ENCODE data around the gene ARHGEF4. TPM values are rescaled to one million over a fixed set of nuclear protein-coding genes. Genes with fewer than 3 reads are reported as not detected.

ARHGEF4 gene
- total and polyA plus RNA-seq, 10 of the 15 experiments (the other 5 are each of a cell fraction or from before 2014, with no cell fraction given), result 0.02 to 0.24 (median 0.16) TPM; not detected in 6

- Histone ChIP-seq H4K20me1 (ENCODE audit: control insufficient read depth, insufficient read depth) (peaks cover 15% of the 10 kb centered on the region), H3K4me1 (ENCODE audit: control insufficient read depth, insufficient read depth, low read length) (no peaks in the 10 kb centered on the region), H3K9ac (ENCODE audit: control insufficient read depth, insufficient read depth, low read length) (no peak overlapping the region), H3K4me2 (ENCODE audit: control insufficient read depth, insufficient read depth) (no peak overlapping the region), H3K9me3 (replicated peaks; ENCODE audit: control insufficient read depth, insufficient read depth, low read length) (no peaks in the 10 kb centered on the region), H3K27me3 (replicated peaks in 1 of 2; ENCODE audit: control insufficient read depth in 2 of 2, insufficient read depth in 2 of 2, low read length in 1 of 2) (no peaks in the 10 kb centered on the region), H3K4me3 (no peak overlapping the region), H3K36me3 (ENCODE audit: control insufficient read depth in 2 of 2, insufficient read depth in 2 of 2, low read length in 1 of 2) (peaks cover 16 to 61% of the 10 kb centered on the region in 2 experiments), H3K79me2 (ENCODE audit: control insufficient read depth, insufficient read depth, low read length) (peaks cover 14% of the 10 kb centered on the region), H2AFZ (ENCODE audit: control insufficient read depth, low read depth, low read length) (no peak overlapping the region), H3K27ac (ENCODE audit: control insufficient read depth, insufficient read depth) (no peak overlapping the region)
- TF ChIP-seq DPF2 (IDR thresholded peaks at IDR 0.05) (no peak), NFYA (IDR thresholded peaks at IDR 0.05; ENCODE audit: borderline replicate concordance, low read depth, low read length) (no peak), PAX5 (IDR thresholded peaks at IDR 0.05; ENCODE audit: borderline replicate concordance, low read depth, low read length) (no peak), MTA2 (IDR thresholded peaks at IDR 0.05; ENCODE audit: low read depth) (no peak), CEBPZ (IDR thresholded peaks at IDR 0.05; ENCODE audit: low read depth, low read length) (no peak)
- TF ChIP-seq, protein P1, sequence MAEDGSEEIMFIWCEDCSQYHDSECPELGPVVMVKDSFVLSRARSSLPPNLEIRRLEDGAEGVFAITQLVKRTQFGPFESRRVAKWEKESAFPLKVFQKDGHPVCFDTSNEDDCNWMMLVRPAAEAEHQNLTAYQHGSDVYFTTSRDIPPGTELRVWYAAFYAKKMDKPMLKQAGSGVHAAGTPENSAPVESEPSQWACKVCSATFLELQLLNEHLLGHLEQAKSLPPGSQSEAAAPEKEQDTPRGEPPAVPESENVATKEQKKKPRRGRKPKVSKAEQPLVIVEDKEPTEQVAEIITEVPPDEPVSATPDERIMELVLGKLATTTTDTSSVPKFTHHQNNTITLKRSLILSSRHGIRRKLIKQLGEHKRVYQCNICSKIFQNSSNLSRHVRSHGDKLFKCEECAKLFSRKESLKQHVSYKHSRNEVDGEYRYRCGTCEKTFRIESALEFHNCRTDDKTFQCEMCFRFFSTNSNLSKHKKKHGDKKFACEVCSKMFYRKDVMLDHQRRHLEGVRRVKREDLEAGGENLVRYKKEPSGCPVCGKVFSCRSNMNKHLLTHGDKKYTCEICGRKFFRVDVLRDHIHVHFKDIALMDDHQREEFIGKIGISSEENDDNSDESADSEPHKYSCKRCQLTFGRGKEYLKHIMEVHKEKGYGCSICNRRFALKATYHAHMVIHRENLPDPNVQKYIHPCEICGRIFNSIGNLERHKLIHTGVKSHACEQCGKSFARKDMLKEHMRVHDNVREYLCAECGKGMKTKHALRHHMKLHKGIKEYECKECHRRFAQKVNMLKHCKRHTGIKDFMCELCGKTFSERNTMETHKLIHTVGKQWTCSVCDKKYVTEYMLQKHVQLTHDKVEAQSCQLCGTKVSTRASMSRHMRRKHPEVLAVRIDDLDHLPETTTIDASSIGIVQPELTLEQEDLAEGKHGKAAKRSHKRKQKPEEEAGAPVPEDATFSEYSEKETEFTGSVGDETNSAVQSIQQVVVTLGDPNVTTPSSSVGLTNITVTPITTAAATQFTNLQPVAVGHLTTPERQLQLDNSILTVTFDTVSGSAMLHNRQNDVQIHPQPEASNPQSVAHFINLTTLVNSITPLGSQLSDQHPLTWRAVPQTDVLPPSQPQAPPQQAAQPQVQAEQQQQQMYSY (CRISPR knock-in tag; IDR thresholded peaks at IDR 0.05), result no peak
- DNase-seq (ENCODE audit: low read depth, low spot score) (no peak), FAIRE-seq (no peak), ATAC-seq (no peak)
- intact Hi-C loops (cut with micrococcal nuclease; ENCODE audit: unreplicated experiment) (no loop called here), in situ Hi-C loops (cut with MboI) (no loop called here)
- SMC1A ChIA-PET (ENCODE audit: uncharacterized antibody, unreplicated experiment), result no interaction called here
- BruUV-seq (replicated peaks), result no TSS peak
- CTCF ChIA-PET, result no interaction called here
- RAD21 ChIA-PET (ENCODE audit: unreplicated experiment), result no interaction called here
- POLR2A ChIA-PET, result no interaction called here
- WGBS (ENCODE audit: insufficient coverage, insufficient replicate concordance, low lambda C conversion rate, missing lambda C conversion rate), result 97% methylated on average over 11 of the region's 11 CpGs
These were observed 240.6 kb downstream of the ARHGEF4 start for GRCh38 chr2:131077182-131077846.
